Activated CD4-positive, alpha-beta T cell treated with anti-CD3 and anti-CD28 coated beads for 4 hours (primary cell): ENCODE measurements around the gene CRTC3.
A peak's percentile ranks its signal among the peaks of the same experiment; 100 is the strongest.
"Not testable (repeated sequence)": the region's sequence is repeated elsewhere in the genome, so short reads cannot be mapped to it uniquely, and the experiment has no call there.

Experiments
- DNase-seq, 2 donors: peaks; one replicate each; pipeline ENCODE4 v3.0.0-alpha.2; 2020

CRTC3 gene

DNA sequence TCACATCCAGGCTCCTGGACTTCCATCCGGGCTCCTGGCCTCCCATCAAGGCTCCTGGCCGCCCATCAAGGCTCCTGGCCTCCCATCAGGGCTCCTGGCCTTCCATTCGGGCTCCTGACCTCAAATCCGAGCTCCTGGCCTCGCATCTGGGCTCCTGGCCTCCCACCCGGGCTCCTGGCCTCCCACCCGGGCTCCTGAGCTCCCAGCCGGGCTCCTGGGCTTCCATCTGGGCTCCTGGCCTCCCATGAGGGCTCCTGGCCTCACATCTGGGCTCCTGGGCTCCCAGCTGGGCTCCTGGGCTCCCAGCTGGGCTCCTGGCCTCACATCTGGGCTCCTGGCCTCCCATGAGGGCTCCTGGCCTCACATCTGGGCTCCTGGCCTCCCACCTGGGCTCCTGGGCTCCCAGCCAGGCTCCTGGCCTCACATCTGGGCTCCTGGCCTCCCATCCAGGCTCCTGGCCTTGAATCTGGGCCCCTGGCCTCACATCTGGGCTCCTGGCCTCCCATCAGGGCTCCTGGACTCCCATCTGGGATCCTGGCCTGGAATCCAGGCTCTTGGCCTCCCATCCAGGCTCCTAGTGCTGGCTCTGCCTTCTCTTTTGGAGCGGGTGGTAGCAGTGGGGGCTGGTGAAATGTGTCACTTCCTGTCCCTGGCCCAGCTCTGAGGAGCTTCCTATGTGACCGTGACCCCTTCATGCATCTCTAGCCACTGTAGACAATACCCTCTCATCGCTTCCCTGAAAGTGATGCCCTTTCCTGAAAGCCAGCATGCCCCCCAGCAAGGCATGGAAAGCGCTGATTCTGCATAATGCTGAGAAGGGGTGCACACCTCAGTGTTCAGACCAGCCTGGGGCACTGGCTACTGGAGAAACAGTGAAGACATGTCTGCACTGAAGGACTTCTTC, 124.8 kb downstream of the CRTC3 start:
- no peak for DNase-seq

DNA sequence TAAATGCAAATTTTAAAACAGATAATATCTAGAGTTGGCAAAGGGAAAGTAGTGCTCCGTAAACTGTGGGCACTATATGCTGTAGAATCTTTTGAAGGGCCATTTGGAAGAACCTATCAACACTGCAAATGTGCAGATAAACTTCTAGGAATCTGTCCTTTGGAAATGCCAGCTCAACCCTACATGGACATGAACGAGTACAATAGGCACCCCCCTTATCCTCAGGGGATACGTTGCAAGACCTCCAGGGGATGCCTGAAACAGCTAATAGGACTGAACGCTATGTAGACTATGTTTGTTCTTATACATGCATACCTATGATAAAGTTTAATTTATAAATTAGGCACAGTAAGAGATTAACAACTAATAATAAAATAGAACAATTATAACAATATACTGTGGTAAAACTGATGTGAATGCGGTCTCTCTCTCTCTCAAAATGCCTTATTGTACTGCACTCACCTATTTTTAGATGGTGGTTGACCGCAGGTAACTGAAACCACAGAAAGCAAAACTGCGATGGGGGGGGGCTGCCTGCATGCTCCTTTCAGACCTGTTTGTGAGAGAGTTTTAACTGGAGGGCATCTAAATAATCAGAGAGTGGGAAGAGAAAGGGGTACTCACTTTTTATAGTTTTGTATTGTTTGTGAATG, 127.9 kb downstream of the CRTC3 start:
- peak; percentile 48 to 57 for DNase-seq

GRCh38 chr15:90659481-90659880, 129.8 kb downstream of the CRTC3 start:
- no peak for DNase-seq

- peak; percentile 77 to 79 for DNase-seq
Measured at GRCh38 chr15:90660195-90660998, 130.7 kb downstream of the CRTC3 start.

DNA sequence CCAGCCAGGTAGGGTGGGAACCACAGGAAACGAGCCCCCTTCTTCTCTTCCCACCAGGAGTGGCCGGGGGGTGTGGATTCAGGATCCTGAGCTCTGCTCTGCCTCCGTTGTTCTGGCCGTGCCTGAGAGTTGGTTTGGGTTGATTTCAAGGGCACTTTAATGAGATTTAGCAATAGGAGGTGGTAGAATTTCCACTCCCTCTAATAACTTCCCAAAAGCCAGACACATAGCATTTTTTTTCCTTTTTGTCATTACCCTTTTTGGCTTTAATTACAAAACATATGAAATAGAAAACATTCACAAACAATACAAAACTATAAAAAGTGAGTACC, 131.2 kb downstream of the CRTC3 start:
- DNase-seq = not testable (repeated sequence)

GRCh38 chr15:90664081-90664461, 134.3 kb downstream of the CRTC3 start:
- not testable (repeated sequence) for DNase-seq

DNA sequence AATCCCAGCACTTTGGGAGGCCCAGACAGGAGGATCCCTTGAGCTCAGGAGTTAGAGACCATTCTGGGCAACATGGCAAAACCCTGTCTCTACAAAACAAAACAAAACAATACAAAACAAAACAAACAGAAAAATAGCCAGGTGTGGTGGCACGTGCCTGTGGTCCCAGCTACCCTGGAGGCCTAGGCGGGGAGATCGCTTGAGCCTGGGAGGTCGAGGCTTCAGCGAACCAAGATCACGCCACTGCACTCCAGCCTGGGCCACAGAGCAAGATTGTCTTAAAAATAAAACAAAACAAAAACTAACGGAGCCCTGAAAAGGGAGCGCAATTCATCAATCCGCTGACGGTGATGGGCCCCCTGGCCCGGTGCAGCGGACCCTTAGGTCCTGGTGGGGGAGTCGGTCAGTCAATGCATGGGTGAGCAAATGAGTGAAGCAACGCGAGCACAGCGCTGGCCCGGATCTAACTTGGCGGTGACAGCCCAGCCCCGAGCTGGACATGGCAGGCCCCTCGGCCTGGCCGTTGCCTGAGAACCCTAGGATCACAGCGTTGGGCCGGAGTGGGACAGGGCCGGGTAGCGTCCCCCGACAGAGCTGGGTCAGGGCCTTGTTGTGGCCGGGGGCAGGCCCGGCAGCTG, 135.0 kb downstream of the CRTC3 start:
- no peak for DNase-seq

DNA sequence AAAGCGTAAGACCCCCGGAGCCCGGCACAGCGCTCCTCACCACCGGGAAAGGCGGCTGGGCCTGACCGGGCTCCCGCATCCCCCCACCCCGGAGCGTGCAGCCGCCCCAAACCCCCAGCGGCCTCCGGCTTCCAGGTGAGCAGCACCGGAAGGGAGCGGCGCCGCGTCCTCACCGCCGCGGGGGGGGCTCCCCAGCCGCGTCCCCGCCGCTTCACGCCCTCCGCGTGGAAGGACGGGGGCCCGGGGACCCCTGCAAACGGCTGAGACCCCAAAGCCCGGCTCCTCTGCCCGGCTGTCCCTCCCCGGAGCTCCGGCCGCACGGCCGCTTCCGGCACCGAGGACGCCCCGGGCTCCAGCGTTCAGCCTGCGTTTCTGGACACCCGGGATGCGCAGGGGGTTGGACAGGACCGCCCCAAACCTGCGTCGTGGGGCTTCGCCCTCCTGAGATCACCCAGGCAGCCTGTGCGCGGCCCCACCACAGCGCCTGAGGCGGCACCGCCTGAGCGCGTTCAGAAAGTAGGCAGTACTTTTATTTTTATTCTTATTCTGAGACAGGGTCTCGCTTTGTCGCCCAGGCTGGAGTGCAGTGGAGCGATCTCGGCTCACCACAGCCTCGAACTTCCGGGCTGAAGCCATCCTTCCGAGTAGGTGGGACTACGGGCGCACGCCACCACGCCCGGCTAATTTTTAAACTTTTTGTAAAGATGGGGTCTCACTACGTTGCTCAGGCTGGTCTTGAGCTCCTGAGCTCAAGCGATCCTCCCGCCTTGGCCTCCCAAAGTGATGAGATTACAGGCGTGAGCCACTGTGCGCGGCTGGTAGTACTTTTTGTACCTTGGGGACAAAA, 135.8 kb downstream of the CRTC3 start:
- DNase-seq = peak; percentile 15 to 32

DNA sequence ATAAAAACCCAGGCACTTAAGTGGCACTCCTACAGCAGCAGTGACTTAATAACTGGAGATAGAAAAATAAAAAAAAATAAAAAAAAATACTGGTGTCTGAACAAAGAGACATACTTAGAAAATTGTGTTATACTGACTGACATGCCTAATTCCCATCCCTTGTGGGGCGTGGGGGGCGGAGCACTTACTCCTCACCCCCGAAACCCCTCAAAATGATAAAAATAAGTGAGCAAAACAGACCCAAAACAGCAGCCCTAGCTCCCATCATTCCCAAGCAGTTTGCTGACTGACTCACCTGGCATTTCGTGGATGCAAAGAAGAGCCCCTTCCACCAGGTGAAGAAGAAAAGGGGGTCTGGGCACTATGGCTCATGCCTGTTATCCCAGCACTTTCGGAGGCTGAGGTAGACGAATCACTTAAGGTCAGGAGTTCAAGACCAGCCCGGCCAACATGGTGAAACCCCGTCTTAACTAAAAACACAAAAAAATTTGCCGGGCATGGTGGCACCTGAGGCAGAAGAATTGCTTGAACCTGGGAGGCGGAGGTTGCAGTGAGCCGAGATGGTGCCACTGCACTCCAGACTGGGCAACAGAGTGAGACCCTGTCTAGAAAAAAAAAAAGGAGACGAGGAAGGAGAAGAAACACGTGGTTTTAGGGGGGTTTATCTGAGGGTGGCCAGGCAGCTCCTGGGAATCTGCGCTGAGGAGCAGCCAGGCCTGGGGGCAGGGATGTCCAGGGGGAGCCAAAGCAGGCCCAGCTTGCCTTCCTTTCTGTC, 136.6 kb downstream of the CRTC3 start:
- DNase-seq = no peak

DNA sequence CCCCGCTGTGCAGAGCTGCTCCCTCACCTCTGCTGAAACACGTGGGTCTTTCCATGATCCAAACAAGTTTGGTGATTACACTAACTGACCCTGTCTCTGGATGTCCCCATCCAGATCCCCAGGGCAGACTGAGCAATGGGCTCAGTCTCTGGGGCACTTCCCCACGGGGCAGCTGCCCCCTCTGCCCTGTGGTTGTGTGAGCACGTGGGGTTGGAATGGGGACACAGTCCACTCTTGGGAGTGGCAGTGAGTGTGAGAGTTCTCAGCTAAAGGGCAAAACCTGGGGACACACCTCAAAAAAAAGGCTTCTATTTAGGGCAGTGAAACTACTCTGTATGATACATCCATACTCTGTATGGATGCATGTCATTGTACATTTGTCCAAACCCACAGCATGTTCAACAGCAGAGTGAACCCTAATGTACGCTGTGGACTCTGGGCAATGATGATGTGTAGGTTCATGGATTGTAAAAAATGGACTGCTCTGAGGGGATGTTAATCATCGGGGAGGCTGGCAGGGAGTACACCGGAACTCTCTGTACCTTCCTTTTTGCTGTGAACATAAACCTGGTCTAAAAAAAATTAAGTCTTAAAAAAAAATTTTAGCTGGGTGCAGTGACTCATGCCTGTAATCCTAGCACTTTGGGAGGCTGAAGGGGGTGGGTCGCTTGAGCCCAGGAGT, 137.5 kb downstream of the CRTC3 start:
- no peak for DNase-seq

GRCh38 chr15:90667755-90668345, 138.1 kb downstream of the CRTC3 start:
- DNase-seq = not testable (repeated sequence)

DNA sequence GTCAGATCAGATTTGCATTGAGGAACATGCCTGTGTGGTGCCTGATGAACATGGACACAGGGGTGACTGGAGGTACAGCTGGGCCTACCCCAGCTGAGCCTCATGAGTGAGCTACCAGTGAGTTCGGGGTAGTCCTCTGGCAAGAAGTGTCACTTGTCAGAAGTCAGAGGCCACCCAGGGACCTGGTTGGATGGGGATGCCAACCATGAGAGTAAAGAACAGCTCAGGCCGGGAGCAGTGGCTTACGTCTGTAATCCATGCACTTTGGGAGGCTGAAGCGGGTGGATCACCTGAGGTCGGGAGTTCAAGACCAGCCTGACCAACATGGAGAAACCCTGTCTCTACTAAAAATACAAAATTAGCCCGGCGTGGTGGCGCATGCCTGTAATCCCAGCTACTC, 140.9 kb downstream of the CRTC3 start:
- not testable (repeated sequence) for DNase-seq

- DNase-seq = no peak
Measured at GRCh38 chr15:90671216-90671615, 141.5 kb downstream of the CRTC3 start.

GRCh38 chr15:90673357-90673756, 143.6 kb downstream of the CRTC3 start:
- DNase-seq = not testable (repeated sequence)

- no peak for DNase-seq
Measured at GRCh38 chr15:90674476-90674875, 144.8 kb downstream of the CRTC3 start.

DNA sequence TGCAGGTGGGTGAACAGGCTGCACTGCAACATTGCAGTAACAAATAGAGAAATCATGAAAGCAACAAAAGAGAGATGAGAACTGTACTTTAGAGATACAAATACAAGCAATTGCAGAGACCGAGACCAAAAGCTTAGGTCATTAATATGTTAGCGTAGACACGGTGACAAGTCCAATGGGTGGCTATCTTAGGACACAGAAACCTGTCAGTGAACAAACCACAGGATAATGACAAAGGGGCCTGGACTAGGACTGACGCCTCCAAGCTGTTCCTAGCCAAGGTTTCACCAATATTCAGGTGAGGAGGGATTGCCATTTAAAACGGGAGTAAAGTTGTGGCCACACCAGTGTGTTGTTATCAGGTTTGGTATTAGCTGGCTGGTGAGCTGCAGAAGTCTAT, 145.7 kb downstream of the CRTC3 start:
- DNase-seq = no peak

DNA sequence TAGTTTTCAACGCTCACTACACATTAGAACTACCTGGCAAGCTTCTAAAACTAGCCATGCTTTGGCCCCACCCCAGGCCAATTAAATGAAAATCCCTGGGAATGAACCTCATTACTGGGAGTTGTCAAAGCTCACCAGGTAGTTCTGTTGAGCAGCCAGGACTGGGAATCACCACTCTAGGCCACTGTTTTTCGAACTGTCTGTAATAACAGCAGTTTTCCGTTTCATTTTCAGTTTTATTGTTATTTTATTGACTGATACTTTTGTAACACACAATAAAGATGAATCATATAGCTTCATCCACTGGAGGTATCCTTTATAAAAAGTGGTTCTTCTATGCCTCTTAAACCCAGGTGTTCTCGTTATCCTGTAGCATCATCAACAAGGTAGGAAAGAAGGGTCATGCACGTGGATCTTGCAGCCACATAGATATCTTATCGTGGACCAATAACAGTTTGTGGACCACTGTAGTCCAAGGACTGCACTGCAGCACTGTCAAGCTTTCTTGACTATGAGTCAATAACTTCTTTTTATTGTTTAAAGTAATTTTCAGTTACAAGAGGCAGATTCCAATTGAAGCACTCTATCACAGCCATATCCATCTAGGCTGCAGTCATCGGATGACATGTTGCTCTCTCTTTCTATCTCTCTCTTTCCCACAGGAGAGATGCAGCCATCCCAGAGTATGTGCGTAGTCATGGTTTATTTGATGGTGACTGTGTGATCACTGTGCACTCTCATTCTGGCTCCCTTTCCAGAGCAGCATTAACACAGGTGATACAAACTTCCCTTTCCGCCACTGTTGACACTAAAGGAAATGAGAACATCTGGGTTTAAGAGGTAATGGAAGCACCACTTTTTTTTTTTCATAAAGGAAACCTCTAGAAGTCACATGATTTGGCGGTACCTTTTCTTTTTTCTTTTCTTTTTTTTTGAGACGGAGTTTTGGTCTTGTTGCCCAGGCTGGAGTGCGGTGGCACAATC, 148.4 kb downstream of the CRTC3 start:
- DNase-seq = no peak

DNA sequence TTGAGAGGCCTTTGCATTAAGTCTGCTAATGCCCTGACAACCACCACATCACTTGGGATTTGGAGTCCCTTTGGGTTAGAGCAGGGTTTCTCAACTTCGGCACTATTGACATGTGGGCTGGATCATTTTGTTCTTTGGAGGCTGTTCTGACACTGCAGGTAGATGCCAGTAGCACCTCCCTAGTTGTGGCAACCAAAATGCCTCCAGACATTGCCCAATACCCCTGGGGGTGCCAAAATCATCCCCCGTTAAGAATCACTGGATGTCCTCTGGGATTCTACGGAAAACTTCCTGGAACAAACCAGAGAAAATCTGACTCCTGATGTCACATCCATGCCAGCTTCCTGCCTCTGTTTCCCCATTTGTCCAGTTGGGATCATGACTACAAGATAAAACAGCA, 150.2 kb downstream of the CRTC3 start:
- no peak for DNase-seq

DNA sequence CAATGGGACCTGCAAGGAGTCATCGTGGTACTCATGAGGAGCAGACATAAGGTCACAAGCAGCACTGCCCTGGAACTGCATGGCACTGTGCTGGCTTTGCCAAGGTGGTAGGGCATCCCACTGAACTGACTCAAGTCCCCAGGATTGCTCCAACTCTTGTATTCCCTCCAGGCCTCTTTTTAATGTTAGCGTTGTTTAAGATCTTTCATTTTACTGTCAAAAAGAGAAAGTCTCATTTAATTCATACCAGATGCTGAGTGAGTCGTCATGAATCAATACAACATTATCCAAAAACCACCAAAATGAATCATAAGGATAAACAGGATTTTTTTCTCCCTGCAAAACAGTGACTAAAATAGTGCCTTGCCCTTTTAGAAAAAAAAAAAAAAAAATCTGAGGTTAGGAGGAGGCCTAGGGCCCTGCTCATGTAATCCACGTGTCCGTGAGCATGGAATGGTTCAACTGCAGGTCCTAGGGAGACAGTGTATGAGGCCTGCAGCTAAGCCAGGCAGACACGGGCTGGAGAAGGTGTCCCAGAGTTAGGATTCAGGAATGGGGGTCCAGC, 150.7 kb downstream of the CRTC3 start:
- DNase-seq = no peak
